ENCODE measurements around the gene TP73. TPM values are rescaled to one million over a fixed set of nuclear protein-coding genes. Genes with fewer than 3 reads are reported as not detected.

Gene TP73
- total RNA-seq, 2 donors from 2014 or later = not detected

DNA sequence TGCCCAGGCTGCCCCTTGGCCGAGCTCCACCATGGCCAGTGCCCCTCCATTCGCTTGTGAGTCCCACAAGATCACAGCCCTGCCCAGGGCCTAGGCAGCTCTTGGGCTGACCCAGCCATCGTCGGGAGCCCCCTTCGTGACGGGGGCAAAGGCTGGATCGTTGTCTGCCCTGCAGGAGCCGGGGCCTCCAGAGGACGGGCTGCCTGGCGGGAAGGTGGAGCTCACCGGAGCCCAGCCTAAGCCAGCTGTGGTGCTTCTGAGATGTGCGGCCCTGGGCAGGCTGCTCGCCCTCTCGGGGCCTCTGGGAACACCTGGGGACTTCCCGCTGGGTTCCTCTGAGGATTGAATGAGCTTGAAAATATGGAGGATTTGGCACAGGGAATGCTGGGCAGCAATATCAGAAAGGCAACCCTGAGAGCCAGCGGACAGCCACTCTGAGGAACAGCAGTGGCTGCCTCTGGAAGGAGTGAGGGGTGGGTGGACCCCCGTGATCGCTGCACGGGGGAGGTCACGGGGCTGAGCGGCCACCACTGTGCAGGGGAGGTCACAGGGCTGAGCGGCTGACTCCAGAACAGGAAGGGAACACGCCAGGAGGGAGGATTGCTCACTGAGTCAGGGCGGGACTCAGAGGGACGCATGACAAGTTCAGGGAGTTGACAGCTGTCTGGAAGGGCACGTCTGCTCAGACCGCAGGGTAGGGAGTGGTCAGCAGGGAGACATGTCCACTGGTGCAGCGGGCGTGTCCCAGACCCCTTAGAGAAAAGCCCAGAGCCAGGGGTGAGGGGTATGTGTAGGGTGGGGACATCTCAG, 19.3 kb downstream of the TP73 start:
- no peaks in the 10 kb centered on the region for H3K9me3 ChIP-seq
- H3K4me1 ChIP-seq (ENCODE audit: control insufficient read depth in 1 of 2, low read depth in 2 of 2) = no peaks in the 10 kb centered on the region
- DNase-seq (ENCODE audit: low spot score) (no peak), ATAC-seq (ENCODE audit: insufficient number of reproducible peaks, low FRiP score, low read depth) (no peak)
- H3K27ac ChIP-seq = no peak overlapping the region
- H3K4me3 ChIP-seq = no peak overlapping the region
- H3K36me3 ChIP-seq = no peaks in the 10 kb centered on the region
- TF ChIP-seq, protein P1, sequence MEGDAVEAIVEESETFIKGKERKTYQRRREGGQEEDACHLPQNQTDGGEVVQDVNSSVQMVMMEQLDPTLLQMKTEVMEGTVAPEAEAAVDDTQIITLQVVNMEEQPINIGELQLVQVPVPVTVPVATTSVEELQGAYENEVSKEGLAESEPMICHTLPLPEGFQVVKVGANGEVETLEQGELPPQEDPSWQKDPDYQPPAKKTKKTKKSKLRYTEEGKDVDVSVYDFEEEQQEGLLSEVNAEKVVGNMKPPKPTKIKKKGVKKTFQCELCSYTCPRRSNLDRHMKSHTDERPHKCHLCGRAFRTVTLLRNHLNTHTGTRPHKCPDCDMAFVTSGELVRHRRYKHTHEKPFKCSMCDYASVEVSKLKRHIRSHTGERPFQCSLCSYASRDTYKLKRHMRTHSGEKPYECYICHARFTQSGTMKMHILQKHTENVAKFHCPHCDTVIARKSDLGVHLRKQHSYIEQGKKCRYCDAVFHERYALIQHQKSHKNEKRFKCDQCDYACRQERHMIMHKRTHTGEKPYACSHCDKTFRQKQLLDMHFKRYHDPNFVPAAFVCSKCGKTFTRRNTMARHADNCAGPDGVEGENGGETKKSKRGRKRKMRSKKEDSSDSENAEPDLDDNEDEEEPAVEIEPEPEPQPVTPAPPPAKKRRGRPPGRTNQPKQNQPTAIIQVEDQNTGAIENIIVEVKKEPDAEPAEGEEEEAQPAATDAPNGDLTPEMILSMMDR (IDR thresholded peaks at IDR 0.05) = no peak
- H3K27me3 ChIP-seq (replicated peaks; ENCODE audit: insufficient read depth) = no peaks in the 10 kb centered on the region

DNA sequence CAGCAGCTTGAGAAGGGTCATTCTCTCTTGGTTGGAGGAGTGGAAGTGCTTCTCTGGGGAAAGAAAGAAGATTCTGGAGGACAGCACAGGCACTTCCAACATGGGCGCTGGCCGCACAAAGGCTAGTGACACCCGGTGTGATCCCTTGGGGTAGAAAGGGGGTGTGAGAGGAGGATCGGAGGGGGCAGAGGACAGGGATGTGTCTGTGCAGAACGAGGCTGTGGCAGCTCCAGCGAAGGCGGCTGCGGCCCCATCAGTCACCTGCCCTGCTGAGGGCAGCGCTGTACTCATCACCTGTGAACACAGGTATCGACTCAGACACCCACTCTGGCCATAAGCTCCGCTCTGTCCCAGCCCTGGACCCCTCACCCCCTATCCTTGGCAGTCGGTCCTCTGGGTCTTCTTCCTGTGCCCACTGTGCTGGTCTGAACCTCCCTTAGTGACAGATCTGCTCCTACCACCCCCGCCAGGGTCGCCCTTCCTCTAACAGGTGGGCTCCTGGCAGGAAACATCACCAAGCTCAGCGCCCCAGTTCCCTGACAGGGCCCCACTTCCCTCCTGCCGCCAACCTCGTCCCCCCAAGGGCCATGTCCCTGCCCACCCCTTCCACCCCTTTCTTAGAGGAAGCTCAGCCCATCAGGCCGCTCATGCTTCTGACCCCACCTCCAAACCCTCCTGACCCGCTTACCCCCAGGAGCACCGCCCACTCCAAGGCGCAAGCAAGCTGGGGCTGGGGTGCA, 20.1 kb downstream of the TP73 start:
- Histone ChIP-seq H3K27ac (no peak overlapping the region), H3K4me1 (ENCODE audit: control insufficient read depth in 1 of 2, low read depth in 2 of 2) (no peaks in the 10 kb centered on the region), H3K9me3 (no peaks in the 10 kb centered on the region), H3K27me3 (replicated peaks; ENCODE audit: insufficient read depth) (no peaks in the 10 kb centered on the region), H3K36me3 (no peaks in the 10 kb centered on the region), H3K4me3 (no peak overlapping the region)
- DNase-seq (ENCODE audit: low spot score) (no peak), ATAC-seq (ENCODE audit: insufficient number of reproducible peaks, low FRiP score, low read depth) (no peak)
- TF ChIP-seq, protein P1 (IDR thresholded peaks at IDR 0.05) = no peak

GRCh38 chr1:3672971-3673361, 20.6 kb downstream of the TP73 start:
- H3K27me3 ChIP-seq (replicated peaks; ENCODE audit: insufficient read depth) = no peaks in the 10 kb centered on the region
- no peak overlapping the region for H3K4me3 ChIP-seq
- TF ChIP-seq, protein P1 (IDR thresholded peaks at IDR 0.05) = no peak
- no peak overlapping the region for H3K27ac ChIP-seq
- H3K36me3 ChIP-seq = no peaks in the 10 kb centered on the region
- no peaks in the 10 kb centered on the region for H3K4me1 ChIP-seq (ENCODE audit: control insufficient read depth in 1 of 2, low read depth in 2 of 2)
- DNase-seq (ENCODE audit: low spot score) (no peak), ATAC-seq (ENCODE audit: insufficient number of reproducible peaks, low FRiP score, low read depth) (no peak)
- H3K9me3 ChIP-seq = no peaks in the 10 kb centered on the region

DNA sequence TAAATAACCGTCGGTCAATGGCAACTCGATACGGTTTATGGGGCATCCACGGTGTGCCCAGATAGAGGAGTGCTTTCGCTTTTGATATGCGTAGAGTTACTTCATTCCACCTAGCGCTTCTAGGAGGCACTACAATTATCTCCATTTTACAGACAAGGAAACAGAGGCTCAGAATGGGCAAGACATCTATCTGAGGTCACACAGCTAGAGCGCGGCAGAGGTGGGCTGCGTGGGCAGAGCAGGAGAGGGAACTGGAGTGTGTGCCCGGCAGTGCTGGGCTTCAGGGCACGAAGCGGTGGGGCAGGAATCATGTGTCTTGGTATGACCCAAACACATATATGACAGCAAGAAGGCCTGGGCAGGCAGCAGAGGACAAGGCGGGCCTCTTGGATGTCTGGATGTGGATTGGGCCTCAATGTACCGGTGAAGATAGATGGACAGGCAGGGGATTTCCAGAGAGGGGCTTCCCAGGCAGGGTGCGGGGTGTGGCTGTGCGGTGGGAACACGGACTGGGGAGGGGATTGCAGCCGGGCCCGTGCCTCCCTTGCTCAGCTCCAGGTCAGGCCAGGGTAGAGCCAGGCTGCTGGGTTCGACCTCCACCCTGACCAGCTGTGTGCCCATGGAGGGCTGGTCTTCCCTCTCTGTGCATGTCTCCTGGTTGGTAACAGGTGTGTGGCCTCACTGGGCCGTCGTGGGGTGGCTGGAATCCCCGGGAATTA, 21.2 kb downstream of the TP73 start:
- no peaks in the 10 kb centered on the region for H3K27me3 ChIP-seq (replicated peaks; ENCODE audit: insufficient read depth)
- DNase-seq (ENCODE audit: low spot score) (no peak), ATAC-seq (ENCODE audit: insufficient number of reproducible peaks, low FRiP score, low read depth) (no peak)
- H3K4me3 ChIP-seq = no peak overlapping the region
- H3K4me1 ChIP-seq (ENCODE audit: control insufficient read depth in 1 of 2, low read depth in 2 of 2) = no peaks in the 10 kb centered on the region
- no peak overlapping the region for H3K27ac ChIP-seq
- TF ChIP-seq, protein P1 (IDR thresholded peaks at IDR 0.05) = no peak
- no peaks in the 10 kb centered on the region for H3K9me3 ChIP-seq
- no peaks in the 10 kb centered on the region for H3K36me3 ChIP-seq

Measured in thoracic aorta (tissue), 2 donors.